ENCODE results near the gene SMC2.

SMC2 gene

GRCh38 chr9:104087894-104088293 lies 6.2 kb upstream of the SMC2 start:
- no peak for DNase-seq (ENCODE audit: low spot score)
- in situ Hi-C loops (cut with MboI; ENCODE audit: low sequenced_read_pairs, unreplicated experiment): no loop called here
- no peak for TF ChIP-seq CTCF (IDR thresholded peaks at IDR 0.05; ENCODE audit: borderline replicate concordance, control extremely low read depth, extremely low read depth, insufficient read depth, missing control alignments)

- DNase-seq (ENCODE audit: low spot score): no peak
- in situ Hi-C loops (cut with MboI; ENCODE audit: low sequenced_read_pairs, unreplicated experiment): no loop called here
- TF ChIP-seq CTCF (IDR thresholded peaks at IDR 0.05; ENCODE audit: borderline replicate concordance, control extremely low read depth, extremely low read depth, insufficient read depth, missing control alignments): no peak
Observed at GRCh38 chr9:104088416-104088815, 5.7 kb upstream of the SMC2 start.

DNA sequence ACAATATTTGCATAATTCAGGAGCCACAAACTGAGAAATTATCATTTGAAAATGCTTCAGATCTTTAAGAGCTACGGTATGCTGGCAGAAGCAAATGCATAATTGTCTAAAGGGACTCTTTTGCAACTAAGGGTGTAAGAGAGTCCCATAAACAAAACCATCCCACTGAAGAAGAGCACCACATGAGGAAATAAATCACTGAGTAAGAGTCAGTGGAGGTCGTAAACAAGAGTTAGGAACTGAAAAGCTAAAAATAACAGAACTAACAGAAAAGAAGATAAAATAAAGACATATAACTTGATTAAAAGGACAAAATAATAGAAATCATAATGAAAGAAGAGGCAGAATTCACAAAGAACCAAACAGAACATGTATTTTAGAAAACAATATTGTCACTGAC lies 3.5 kb upstream of the SMC2 start:
- in situ Hi-C loops (cut with MboI; ENCODE audit: low sequenced_read_pairs, unreplicated experiment): no loop called here
- TF ChIP-seq CTCF (IDR thresholded peaks at IDR 0.05; ENCODE audit: borderline replicate concordance, control extremely low read depth, extremely low read depth, insufficient read depth, missing control alignments): no peak
- no peak for DNase-seq (ENCODE audit: low spot score)

DNA sequence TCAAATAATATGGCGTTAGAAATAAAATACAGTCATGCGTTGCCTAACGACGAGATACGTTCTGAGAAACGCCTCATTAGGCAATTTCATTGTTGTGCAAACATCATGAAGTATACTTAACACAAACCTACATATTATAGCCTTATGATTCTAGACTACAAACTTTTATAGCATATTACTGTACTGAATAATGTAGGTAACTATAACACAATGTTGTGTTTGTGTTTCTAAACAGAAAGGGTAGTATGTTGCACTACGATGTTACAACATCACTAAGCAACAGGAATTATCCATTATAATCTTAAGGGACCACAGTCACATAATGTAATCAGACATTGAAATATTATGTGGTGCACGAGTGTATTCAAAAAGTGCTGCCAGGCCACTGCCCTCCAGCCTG lies 3.0 kb upstream of the SMC2 start:
- TF ChIP-seq CTCF (IDR thresholded peaks at IDR 0.05; ENCODE audit: borderline replicate concordance, control extremely low read depth, extremely low read depth, insufficient read depth, missing control alignments): no peak
- in situ Hi-C loops (cut with MboI; ENCODE audit: low sequenced_read_pairs, unreplicated experiment): no loop called here
- DNase-seq (ENCODE audit: low spot score): no peak

GRCh38 chr9:104091708-104092107 lies 2.4 kb upstream of the SMC2 start:
- DNase-seq (ENCODE audit: low spot score): peak; percentile 27
- in situ Hi-C loops (cut with MboI; ENCODE audit: low sequenced_read_pairs, unreplicated experiment): no loop called here
- peak; percentile 49 for TF ChIP-seq CTCF (IDR thresholded peaks at IDR 0.05; ENCODE audit: borderline replicate concordance, control extremely low read depth, extremely low read depth, insufficient read depth, missing control alignments)

GRCh38 chr9:104092192-104092591 lies 1.9 kb upstream of the SMC2 start:
- TF ChIP-seq CTCF (IDR thresholded peaks at IDR 0.05; ENCODE audit: borderline replicate concordance, control extremely low read depth, extremely low read depth, insufficient read depth, missing control alignments): no peak
- DNase-seq (ENCODE audit: low spot score): no peak
- in situ Hi-C loops (cut with MboI; ENCODE audit: low sequenced_read_pairs, unreplicated experiment): no loop called here
